AG04450 (cell line): ENCODE data around the gene TSC22D1. TPM values are rescaled to one million over a fixed set of nuclear protein-coding genes. Genes with fewer than 3 reads are reported as not detected.

Experiments
- CTCF ChIA-PET: fragments of 300-600, 350-600 bp; formaldehyde crosslinking; extraction: SDS; loops from one replicate; lab custom pipeline; 2022; ENCODE audit warnings: antibody characterized with exemption, inconsistent platforms; lab: Charles Lee
- POLR2A ChIA-PET: fragments of 350-600 bp; formaldehyde crosslinking; extraction: SDS; loops from one replicate; lab custom pipeline; 2021; ENCODE audit warnings: antibody characterized with exemption, inconsistent platforms; lab: Yijun Ruan, JAX
- DNase-seq: peaks from one replicate; pipeline ENCODE4 v3.0.0-alpha.2; 2011; ENCODE audit warnings: low read depth, low spot score
- H3K27ac ChIP-seq: one replicate; pipeline ENCODE4 v1.5.1; 2012; ENCODE audit warnings: low read depth, low read length, control low read depth
- H3K27me3 ChIP-seq: one replicate; pipeline ENCODE4 v1.6.0; 2012; ENCODE audit warnings: low read length; ENCODE audit not compliant: control insufficient read depth, insufficient read depth
- H3K4me3 ChIP-seq: 2 replicates; pipeline ENCODE4 v1.5.1; 2011; ENCODE audit warnings: mild to moderate bottlenecking, low read depth, low read length, control low read depth
- H3K9me3 ChIP-seq: 2 replicates; pipeline ENCODE4 v1.5.1; 2012; ENCODE audit warnings: low read length; ENCODE audit not compliant: control insufficient read depth, insufficient read depth
- CTCF ChIP-seq: IDR thresholded peaks from 2 replicates; pipeline ENCODE4 v1.5.1; 2011; ENCODE audit warnings: low read depth, low read length, control low read depth, inconsistent platforms
- polyA plus RNA-seq: library from polyadenylated mRNA; depleted of rRNA; stranded (reverse); fragments of >200 nt; gene quantifications from 2 replicates; pipeline ENCODE4 v1.2.3, GENCODE V29; 2011

TSC22D1 gene
- polyA plus RNA-seq, 1 experiment, result 77.3 TPM

- no peak for TF ChIP-seq CTCF
- Histone ChIP-seq H3K27me3 (no peaks in the 10 kb centered on the region), H3K4me3 (peak overlapping the region; percentile 79), H3K27ac (no peak overlapping the region), H3K9me3 (no peaks in the 10 kb centered on the region)
- no peak for DNase-seq
- ChIA-PET CTCF (interaction anchor here (1.2 to 9.2 kb wide), 2 partner anchors 383 to 526 kb away, joined by 3 to 123 read pairs; no protein-coding TSS in a partner anchor), POLR2A (interaction anchor here (0.6 to 1.4 kb wide), 9 partner anchors 20 to 527 kb away, joined by 3 to 10 read pairs (median 3); no protein-coding TSS in a partner anchor)
Observed at GRCh38 chr13:44434766-44435141, 141.4 kb downstream of the TSC22D1 start.

- no peaks in the 10 kb centered on the region for H3K27me3 ChIP-seq
- ChIA-PET CTCF (interaction anchor here (1.2 to 1.5 kb wide), 4 partner anchors 243 to 526 kb away, joined by 3 to 7 read pairs (median 4); no protein-coding TSS in a partner anchor), POLR2A (interaction anchor here (0.9 to 1.4 kb wide), 3 partner anchors 130 to 526 kb away, joined by 3 to 8 read pairs (median 3); no protein-coding TSS in a partner anchor)
- H3K9me3 ChIP-seq, result no peaks in the 10 kb centered on the region
- TF ChIP-seq CTCF, result no peak
- DNase-seq, result no peak
- H3K27ac ChIP-seq, result no peak overlapping the region
- peak overlapping the region; percentile 79 for H3K4me3 ChIP-seq
Observed at GRCh38 chr13:44433863-44434765, 142.0 kb downstream of the TSC22D1 start.

- ChIA-PET POLR2A (no interaction called here), CTCF (interaction anchor here (1.3 to 1.5 kb wide), 3 partner anchors 242 to 525 kb away, joined by 3 to 4 read pairs (median 4); no protein-coding TSS in a partner anchor)
- no peak overlapping the region for H3K4me3 ChIP-seq
- no peaks in the 10 kb centered on the region for H3K9me3 ChIP-seq
- DNase-seq, result no peak
- H3K27me3 ChIP-seq, result no peaks in the 10 kb centered on the region
- TF ChIP-seq CTCF, result no peak
- no peak overlapping the region for H3K27ac ChIP-seq
Observed at GRCh38 chr13:44432650-44433049, 143.5 kb downstream of the TSC22D1 start.

- Histone ChIP-seq H3K27me3 (no peaks in the 10 kb centered on the region), H3K27ac (no peak overlapping the region), H3K4me3 (no peak overlapping the region), H3K9me3 (no peaks in the 10 kb centered on the region)
- TF ChIP-seq CTCF, result no peak
- CTCF ChIA-PET, result interaction anchor here (0.6 to 1.5 kb wide), 2 partner anchors 52 to 523 kb away, joined by 3 to 4 read pairs; no protein-coding TSS in a partner anchor
- DNase-seq, result no peak
- POLR2A ChIA-PET, result interaction anchor here (0.7 kb wide), 1 partner anchor 240 kb away, joined by 3 read pairs; no protein-coding TSS in a partner anchor
Observed at GRCh38 chr13:44431150-44431549, 145.0 kb downstream of the TSC22D1 start.
